BJ (cell line): ENCODE data around the gene TUBB2A. TPM values are rescaled to one million over a fixed set of nuclear protein-coding genes. Genes with fewer than 3 reads are reported as not detected.
"Not testable (repeated sequence)": the region's sequence is repeated elsewhere in the genome, so short reads cannot be mapped to it uniquely, and the experiment has no call there.

Experiments
- CTCF ChIA-PET: fragments of 350-600 bp; formaldehyde crosslinking; extraction: SDS; loops from one replicate; lab custom pipeline; 2021; ENCODE audit warnings: antibody characterized with exemption, inconsistent platforms; lab: Yijun Ruan, JAX
- POLR2A ChIA-PET: fragments of 300-600 bp; sonication (Branson Sonifier 250); formaldehyde crosslinking; extraction: SDS; loops from one replicate; lab custom pipeline; 2021; ENCODE audit warnings: antibody characterized with exemption; lab: Charles Lee
- DNase-seq: peaks from one replicate; pipeline ENCODE4 v3.0.0-alpha.2; 2011; ENCODE audit warnings: low read depth
- H3K27me3 ChIP-seq: 2 replicates; pipeline ENCODE4 v1.6.0; 2011; ENCODE audit warnings: low read length; ENCODE audit not compliant: control insufficient read depth, insufficient read depth
- H3K36me3 ChIP-seq: 2 replicates; pipeline ENCODE4 v1.5.1; 2011; ENCODE audit warnings: low read length; ENCODE audit not compliant: control insufficient read depth, insufficient read depth
- H3K4me3 ChIP-seq: 2 replicates; pipeline ENCODE4 v1.5.1; 2011; ENCODE audit warnings: low read depth, mild to moderate bottlenecking, control low read depth, low read length
- polyA plus RNA-seq: library from polyadenylated mRNA; depleted of rRNA; stranded (reverse); fragments of >200 nt; gene quantifications from 2 replicates; pipeline ENCODE4 v1.2.3, GENCODE V29; 2011
- TF ChIP-seq, protein P1 (sequence below): IDR thresholded peaks from 2 replicates; pipeline ENCODE4 v1.5.1; 2011; ENCODE audit warnings: low read depth, mild to moderate bottlenecking, control low read depth, inconsistent platforms, low read length, moderate library complexity; ENCODE audit not compliant: insufficient read depth

TUBB2A gene
- polyA plus RNA-seq, 1 experiment = 184 TPM

DNA sequence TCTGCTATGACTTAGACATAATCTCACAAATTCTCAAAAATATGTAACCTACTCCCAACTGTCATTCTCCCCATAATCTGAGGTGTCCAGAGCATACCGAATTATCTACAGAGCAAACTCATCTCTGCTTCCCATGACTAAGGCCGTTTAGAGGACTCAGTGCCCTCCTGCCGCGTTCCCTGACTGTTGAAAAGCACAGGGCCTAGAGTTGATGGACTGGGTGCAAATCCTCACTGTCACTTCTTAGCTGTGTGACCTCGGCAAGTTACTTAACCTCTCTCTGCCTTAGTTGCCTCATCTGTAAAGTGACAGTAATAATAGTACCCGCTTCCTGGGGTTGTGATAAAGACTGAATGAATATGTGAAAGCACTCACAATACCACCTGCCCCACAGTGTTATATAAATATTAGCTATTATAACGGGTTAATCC is 4.7 kb upstream of the TUBB2A start:
- DNase-seq = no peak
- Histone ChIP-seq H3K27me3 (no peaks in the 10 kb centered on the region), H3K4me3 (peak overlapping the region; percentile 74), H3K36me3 (peaks cover 1% of the 10 kb centered on the region; the same call in 1 of the 2 replicates)
- TF ChIP-seq, protein P1, sequence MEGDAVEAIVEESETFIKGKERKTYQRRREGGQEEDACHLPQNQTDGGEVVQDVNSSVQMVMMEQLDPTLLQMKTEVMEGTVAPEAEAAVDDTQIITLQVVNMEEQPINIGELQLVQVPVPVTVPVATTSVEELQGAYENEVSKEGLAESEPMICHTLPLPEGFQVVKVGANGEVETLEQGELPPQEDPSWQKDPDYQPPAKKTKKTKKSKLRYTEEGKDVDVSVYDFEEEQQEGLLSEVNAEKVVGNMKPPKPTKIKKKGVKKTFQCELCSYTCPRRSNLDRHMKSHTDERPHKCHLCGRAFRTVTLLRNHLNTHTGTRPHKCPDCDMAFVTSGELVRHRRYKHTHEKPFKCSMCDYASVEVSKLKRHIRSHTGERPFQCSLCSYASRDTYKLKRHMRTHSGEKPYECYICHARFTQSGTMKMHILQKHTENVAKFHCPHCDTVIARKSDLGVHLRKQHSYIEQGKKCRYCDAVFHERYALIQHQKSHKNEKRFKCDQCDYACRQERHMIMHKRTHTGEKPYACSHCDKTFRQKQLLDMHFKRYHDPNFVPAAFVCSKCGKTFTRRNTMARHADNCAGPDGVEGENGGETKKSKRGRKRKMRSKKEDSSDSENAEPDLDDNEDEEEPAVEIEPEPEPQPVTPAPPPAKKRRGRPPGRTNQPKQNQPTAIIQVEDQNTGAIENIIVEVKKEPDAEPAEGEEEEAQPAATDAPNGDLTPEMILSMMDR = no peak
- ChIA-PET POLR2A (interaction anchor here (0.6 to 1.0 kb wide), 3 partner anchors 46 to 90 kb away, joined by 3 to 20 read pairs (median 6); no protein-coding TSS in a partner anchor), CTCF (interaction anchor here (0.7 to 1.8 kb wide), 4 partner anchors 46 to 579 kb away, joined by 3 to 10 read pairs (median 6); no protein-coding TSS in a partner anchor)

DNA sequence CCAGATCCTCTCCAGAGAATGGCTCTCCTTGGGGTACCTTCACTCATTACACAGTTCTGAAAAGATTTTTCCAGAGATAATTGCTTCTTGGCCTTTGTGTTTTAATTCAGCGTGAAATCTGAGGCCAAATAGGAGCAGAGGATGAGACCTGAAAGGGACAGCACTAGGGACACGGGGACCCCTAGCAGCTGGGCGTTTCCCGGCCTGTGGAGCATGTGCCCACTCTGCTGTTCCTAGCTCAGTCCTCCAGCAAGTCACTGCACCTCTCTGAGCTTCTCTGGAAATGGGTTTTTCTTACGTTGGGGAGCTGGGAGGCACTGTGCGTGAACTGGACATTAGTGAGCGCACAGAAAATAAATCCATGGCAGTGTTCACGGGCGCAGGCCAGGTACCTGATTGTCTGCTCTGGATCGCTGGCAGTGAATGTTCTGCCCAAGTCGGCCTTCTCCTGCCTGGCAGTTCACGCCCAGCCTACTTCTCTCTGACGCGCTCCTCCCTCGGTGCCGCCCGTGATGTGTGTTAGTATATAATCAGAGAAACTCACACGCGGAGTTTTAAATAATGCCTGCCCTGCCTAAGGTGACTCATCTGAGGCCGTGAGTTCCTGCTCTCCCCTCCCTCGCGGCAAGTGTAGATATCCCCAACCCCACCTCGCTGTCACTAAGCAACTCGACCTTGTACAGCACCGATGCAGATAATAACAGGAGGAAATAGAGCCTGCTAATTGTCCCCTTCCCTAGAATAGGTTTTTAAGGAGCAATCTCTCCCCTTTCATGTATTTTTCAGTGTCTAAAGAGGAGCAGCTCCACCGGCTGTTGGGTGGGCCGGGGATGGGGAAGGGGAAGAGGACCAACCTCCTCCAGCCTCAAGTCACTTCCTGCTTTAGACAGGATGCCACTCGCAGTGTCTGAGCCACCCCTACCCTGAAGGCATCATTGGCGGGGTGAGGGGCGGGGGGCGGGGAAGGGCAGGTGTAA is 2.7 kb upstream of the TUBB2A start:
- DNase-seq = no peak
- Histone ChIP-seq H3K27me3 (no peaks in the 10 kb centered on the region), H3K36me3 (peaks cover 1% of the 10 kb centered on the region), H3K4me3 (no peak overlapping the region)
- TF ChIP-seq, protein P1 = no peak
- ChIA-PET CTCF (interaction anchor here (0.6 to 3.1 kb wide), 3 partner anchors 88 to 94 kb away, joined by 3 to 17 read pairs (median 3); no protein-coding TSS in a partner anchor), POLR2A (interaction anchor here (0.6 kb wide), 1 partner anchor 204 kb away, joined by 4 read pairs; no protein-coding TSS in a partner anchor)

DNA sequence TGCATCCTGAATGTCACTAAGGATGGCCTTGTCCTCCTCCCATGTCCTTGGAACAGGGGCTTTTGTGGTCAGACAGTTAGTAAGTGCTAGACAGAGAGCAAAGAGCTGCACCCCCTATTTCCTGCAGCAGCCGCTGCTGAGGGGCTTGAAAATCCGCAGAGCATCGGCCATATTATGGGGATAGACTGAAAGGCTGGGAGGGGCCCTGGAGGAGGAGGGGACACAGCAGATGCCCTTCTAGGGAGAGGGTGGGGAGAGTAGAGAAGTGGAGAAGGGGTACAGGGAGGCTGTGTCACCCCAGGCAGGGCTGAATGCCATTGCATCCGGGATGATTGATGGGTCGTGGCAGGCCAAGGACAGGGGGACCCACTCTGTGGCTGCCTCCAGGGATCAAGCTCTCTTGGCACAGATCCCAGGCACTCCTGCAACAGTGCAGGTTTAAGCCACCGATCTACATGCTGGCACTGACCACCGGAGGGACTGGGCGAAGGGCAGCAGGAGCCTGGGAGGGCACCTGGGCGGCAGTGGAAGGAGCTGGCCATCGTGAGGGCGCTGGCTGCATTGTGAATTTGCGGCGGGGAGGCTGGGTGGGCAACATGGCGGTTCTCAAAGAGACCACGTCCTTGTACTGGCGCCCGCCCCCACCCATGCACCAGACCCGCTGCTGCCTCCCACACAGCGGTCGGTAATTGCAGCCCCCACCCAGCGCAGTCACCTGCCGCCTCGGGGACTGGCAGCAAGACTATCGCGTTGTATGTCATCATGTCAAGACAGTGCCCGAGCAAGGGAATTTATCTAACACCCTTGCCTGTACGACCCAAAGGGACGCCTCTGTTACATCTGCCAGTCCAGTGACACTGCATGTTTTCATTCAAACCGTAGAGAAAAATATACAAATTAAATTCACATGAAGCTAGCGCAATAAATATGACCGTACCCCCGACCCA is 887 bp downstream of the TUBB2A start:
- not testable (repeated sequence) for H3K27me3 ChIP-seq, H3K36me3 ChIP-seq, DNase-seq
- H3K4me3 ChIP-seq = peak overlapping the region; percentile 95
- ChIA-PET POLR2A (interaction anchor here (0.5 to 2.5 kb wide), 4 partner anchors 47 to 388 kb away, joined by 3 to 17 read pairs (median 6); no protein-coding TSS in a partner anchor), CTCF (interaction anchor here (0.7 to 3.1 kb wide), 10 partner anchors 8 to 98 kb away, joined by 3 to 17 read pairs (median 4); no protein-coding TSS in a partner anchor)

DNA sequence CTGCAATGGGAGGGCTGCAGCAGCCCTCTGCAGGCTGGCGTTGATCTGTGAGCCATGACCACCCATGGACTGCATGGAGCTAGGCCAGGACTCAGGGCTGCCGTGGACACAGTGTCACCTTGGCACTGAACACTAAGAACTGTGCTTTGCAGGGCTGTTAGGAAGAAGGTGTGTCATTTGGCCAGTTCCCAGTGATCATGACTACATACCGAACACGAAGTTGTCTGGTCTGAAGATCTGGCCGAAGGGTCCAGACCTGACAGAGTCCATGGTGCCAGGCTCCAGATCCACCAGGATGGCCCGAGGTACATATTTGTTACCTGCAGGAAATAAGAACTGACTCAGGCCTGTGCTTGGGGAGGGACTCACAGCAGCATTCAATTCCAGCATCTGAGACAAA is 1.9 kb downstream of the TUBB2A start:
- DNase-seq, H3K36me3 ChIP-seq, H3K27me3 ChIP-seq, H3K4me3 ChIP-seq, POLR2A ChIA-PET: not testable (repeated sequence)
- CTCF ChIA-PET = interaction anchor here (3.1 kb wide), 1 partner anchor 54 kb away, joined by 16 read pairs; no protein-coding TSS in a partner anchor

DNA sequence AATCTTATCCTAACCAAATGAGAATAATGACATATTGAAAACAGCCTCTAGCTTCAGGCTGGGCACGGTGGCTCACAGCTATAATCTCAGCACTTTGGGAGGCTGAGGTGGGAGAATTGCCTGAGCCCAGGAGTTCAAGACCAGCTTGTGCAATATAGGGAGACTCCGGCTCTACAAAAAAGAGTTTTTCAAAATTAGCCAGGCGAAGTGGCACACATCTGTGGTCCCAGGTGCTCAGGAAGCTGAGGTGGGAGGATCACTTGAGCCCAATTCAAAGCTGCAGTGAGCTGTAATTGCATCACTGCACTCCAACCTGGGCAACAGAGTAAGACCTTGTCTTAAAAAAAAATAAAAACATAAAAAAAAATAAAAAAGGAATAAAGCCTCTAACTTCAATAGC is 4.7 kb downstream of the TUBB2A start:
- ChIA-PET CTCF (no interaction called here), POLR2A (interaction anchor here (0.7 kb wide), 1 partner anchor 74 kb away, joined by 6 read pairs; no protein-coding TSS in a partner anchor)
- H3K36me3 ChIP-seq = peaks cover 2% of the 10 kb centered on the region; the same call in 1 of the 2 replicates
- no peaks in the 10 kb centered on the region for H3K27me3 ChIP-seq
- TF ChIP-seq, protein P1 = no peak
- H3K4me3 ChIP-seq = no peak overlapping the region
- DNase-seq = no peak
